Stimulated activated CD4-positive, alpha-beta T cell treated with anti-CD3 and anti-CD28 coated beads, Interleukin-1b, Interleukin-23, amount 100 ng/mL, for 48 hours (primary cell): Measurements from ENCODE around the gene LRRC4C.

Experiments used
- DNase-seq: peaks from one replicate; pipeline ENCODE4 v3.0.0-alpha.2; 2020

Gene LRRC4C

GRCh38 chr11:40328890-40329614, 1130.4 kb downstream of the LRRC4C start:
- DNase-seq: no peak

DNA sequence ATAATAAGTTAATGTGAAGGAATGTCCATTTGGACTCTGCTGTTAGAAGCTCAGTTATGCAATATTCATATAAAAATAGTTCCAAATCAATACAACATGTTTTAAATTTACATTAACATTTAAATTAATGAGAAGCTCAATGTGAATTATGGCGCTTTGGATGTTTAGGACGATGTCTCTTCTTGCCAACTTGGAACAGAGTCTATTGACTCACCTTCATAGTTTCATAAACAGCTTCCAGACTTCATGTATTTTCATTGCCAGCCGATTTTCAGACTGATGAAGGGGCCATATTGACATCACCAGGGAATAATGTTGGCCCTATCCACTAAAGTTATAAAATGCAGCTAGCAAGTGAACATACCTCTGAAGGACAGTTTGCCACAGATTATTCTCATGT, 1136.2 kb downstream of the LRRC4C start:
- no peak for DNase-seq

- DNase-seq: no peak
Observed at GRCh38 chr11:40321537-40321936, 1137.9 kb downstream of the LRRC4C start.

DNA sequence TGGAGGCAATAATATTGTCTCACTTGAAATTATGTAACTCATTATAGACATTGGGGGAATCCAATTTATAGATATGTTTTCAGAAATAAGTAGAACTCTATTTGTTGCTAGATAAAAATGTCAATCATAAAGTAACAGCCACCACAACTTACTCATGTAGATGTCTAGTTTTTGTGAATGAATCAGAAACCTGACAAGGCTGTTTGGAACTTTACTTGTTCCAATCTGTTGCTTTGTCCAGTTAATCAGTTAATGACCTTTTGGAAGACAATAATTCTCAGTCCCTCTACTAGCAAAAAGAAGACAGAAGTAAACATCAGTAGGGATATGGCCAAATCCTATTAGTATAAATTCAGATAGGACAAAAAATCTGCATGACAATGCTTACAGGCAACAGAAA, 1143.3 kb downstream of the LRRC4C start:
- no peak for DNase-seq

GRCh38 chr11:40315122-40315521, 1144.3 kb downstream of the LRRC4C start:
- DNase-seq: no peak

DNA sequence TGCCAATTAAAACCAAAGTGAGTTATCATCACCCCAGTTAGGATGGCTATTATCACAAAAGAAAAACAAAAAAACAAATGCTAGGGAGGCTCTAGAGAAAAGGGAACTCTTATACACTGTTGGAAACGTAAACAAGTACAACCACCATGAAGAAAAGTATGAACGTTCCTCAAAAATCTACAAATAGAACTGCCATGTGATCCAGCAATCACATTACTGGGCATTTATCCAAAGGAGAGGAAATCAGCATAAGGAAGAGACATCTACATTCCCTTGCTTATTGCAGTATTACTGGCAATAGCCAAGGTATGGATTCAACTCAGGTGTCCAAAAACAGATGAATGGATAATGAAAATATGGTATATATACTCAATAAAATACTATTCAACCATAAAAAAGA, 1145.1 kb downstream of the LRRC4C start:
- no peak for DNase-seq

DNA sequence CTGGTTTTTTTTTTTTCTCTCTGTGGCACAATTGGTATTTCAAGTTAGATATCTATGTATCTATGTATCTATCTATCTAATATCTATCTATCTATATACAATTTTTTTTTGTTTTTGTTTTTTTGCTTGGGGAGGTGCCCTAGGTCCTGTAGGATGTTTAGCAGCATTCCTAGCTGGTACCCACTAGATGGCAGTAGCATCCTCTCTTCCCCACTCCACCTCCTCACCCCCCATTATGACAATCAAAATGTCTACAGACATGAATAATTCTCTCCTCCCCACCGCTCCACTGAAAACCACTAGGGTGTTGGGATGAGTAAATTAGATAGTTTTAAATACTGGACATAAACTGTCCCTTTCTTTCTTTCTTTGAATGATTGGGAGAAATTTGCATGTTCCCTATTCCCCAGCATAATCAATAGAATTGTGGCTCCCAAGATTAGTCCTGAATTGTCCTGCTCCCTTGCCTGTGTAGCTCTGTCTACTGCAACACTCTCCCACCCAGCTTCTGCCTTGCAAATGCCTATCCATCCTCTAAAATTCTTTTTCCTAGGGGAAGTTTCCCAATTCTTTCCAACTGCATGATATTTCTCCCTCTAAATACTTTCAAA, 1152.4 kb downstream of the LRRC4C start:
- DNase-seq: no peak

DNA sequence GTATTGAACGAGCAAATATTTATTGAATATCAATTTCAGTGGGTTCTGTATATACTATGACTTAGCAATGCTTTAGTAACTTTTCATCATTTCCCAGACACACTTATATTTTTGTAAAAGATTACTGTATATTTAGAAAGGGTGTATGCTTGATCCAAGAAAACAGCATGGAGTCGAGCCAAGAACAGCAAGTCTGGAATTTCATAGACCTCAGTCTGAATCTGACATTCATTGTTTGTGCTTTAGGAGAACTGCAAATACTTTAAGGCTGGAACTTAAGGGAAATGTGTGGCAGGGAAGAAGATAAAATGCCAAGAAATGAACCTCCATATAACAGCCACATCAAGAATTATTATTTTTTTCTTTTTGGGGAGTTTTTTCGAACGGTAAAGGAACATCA, 1156.8 kb downstream of the LRRC4C start:
- no peak for DNase-seq

GRCh38 chr11:40295466-40295865, 1164.0 kb downstream of the LRRC4C start:
- no peak for DNase-seq

DNA sequence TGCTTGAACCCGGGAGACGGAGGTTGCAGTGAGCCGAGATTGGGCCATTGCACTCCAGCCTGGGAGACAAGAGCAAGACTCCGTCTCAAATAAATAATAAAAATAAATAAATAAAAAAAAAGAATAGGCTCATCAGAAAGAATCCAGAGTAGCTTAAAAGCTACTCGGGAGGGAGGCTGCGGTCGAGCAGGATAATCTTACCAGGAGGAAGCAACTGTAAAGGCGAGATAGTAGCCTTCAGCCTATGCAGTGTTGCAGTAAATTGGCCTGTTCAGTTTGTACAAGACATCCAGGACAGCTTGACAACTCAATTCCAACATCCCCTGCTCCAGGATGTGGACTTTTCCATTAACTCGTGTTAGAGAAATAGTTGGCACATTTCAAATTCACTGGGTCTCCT, 1164.7 kb downstream of the LRRC4C start:
- DNase-seq: no peak

DNA sequence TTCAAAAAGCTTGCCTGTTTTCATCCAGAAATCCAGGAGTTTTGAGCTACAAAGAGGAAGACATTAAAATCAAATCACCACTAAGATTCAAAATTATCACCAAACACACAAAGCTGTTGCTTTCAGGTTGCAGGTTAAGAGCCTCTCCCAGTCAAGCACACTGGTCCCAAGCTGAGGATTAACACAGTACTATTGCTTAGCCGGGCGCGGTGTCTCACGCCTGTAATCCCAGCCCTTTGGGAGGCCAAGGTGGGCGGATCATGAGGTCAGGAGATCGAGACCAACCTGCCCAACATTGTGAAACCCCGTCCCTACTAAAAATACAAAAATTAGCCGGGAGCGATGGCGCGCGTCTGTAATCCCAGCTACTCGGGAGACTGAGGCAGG, 1165.1 kb downstream of the LRRC4C start:
- no peak for DNase-seq

GRCh38 chr11:40293655-40294348, 1165.7 kb downstream of the LRRC4C start:
- DNase-seq: peak; percentile 29

DNA sequence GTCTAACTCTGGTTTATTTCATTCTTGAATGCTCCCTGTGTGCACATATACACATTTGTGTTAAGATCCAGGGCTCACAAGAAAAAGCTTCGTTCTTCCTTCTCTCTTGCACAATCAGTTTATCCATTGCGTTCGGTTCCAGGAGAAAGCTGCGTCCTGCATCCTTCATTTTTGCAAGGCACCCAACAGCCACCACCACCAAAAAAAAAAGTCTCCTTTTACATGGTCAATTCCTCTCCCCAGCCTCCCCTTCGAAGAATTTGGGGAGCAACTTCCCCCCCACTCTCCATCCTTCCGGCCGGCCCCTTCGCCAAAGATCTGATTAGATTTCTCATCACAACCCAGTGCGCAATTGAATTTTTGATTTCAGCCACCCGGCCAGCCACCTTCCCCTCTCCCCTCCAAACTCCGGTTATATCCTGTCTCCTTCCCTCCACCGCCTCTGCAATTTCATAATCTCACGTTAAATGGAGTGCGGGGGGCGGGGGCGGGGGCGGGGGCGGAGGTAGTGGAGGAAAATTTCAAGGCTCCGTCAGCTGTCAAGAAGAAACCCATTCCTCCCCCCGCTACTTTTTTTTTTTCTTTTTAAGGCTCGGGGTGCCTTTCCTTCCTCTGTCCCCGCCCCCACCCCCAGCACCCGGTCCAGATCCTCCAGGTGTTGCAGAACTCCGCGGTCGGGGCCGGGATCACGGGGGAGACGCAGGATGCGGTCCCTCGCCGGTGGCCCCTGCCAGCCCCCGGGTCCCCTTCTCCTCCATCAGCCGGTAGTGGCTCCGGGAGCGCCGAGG, 1166.5 kb downstream of the LRRC4C start:
- no peak for DNase-seq

GRCh38 chr11:40291741-40292140, 1167.7 kb downstream of the LRRC4C start:
- DNase-seq: no peak

DNA sequence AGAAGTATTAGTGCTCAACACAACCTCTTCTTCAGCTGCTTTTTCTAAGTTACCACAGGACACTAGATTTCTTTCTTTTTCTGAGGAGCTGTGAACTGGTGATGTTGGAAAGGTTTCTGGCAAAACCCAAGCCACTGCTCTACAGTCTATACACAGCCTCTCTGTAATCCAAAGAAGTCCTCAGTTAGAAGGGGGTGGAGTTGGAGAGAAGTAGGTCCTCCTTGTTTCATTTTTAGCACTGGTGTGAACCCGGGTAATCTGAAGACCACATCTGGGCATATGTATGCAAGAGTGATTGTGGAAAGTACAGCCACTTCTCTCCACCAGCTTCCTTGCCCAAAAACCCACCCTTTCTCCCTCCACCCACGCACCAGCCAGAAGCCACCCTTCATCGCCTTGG, 1168.1 kb downstream of the LRRC4C start:
- DNase-seq: no peak

DNA sequence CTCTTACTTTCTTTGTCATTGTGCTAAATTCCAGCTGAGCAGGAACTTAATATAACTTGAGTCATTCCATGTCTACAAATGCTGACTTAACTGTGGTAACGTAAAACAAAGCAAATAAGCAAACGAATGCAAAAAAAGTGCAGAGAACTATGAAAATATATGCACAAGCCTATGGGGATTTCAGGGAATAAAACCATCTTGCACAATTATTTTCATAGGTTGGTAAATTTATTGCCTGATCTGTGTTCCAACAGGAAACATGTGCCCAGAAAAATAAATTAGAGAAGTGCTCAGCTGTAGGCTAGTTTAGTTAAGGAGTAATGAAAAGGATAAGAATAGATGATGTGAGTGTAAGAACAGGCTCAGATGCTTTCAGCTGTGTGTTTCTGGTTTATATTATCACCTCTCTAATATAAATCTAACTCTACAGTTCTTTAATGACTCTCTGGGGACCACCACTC, 1169.3 kb downstream of the LRRC4C start:
- DNase-seq: no peak

- DNase-seq: no peak
Observed at GRCh38 chr11:40289370-40289769, 1170.1 kb downstream of the LRRC4C start.

- no peak for DNase-seq
Observed at GRCh38 chr11:40287916-40288803, 1171.3 kb downstream of the LRRC4C start.

- DNase-seq: no peak
Observed at GRCh38 chr11:40286137-40286536, 1173.3 kb downstream of the LRRC4C start.

DNA sequence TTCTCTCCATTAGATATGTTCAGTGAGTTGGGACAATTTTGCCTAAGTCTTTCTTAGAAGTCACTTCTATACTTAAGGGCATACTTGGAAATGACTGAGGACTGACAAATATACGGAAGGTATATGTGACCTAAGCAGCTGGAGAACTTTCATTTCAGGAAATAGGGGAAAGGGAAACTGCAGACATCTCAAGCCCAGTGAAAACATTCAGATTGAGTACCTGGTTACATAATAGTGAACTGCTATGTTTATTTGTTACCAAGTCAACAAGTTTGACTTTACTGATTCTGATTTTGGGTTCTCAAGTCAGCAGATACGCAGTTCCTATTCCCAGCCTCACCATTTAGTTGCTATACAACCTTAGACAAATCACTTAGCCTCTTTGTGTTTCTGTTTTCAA, 1173.9 kb downstream of the LRRC4C start:
- no peak for DNase-seq

GRCh38 chr11:40281052-40281580, 1178.3 kb downstream of the LRRC4C start:
- no peak for DNase-seq
